Renal pelvis (tissue), 4 donors: Measurements from ENCODE around the gene COL6A5. TPM values are rescaled to one million over a fixed set of nuclear protein-coding genes. Genes with fewer than 3 reads are reported as not detected.

Experiments used
- DNase-seq: peaks from one replicate; pipeline ENCODE4 v3.0.0-alpha.2; 2013
- polyA plus RNA-seq, 3 donors: library from polyadenylated mRNA; unstranded; fragments of 120-200 nt; gene quantifications; one replicate each; pipeline ENCODE4 v1.2.1, GENCODE V29; 2013; ENCODE audit not compliant: insufficient read length in 3 of 3

The COL6A5 gene
- polyA plus RNA-seq, 3 donors: 0.03 TPM; not detected in 2

DNA sequence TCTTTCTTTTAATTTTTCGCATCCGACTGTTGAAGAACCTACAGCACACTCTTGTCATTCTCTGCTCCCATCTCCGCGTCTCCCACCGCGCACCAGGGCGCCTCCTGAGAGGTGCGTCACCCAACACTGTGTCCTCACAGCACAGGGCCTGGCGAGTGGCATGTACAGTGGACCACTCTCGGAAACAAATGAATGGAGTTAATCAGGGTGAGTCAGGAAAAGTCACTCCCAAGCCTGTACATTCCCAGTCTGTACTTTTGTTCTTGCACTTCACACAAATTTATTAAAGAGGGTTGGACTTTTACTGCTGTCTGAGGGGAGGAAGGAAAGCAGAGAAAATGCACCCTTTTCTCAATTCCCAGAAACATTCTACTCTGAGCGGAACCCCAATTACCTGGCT, 172.1 kb downstream of the COL6A5 start:
- no peak for DNase-seq

DNA sequence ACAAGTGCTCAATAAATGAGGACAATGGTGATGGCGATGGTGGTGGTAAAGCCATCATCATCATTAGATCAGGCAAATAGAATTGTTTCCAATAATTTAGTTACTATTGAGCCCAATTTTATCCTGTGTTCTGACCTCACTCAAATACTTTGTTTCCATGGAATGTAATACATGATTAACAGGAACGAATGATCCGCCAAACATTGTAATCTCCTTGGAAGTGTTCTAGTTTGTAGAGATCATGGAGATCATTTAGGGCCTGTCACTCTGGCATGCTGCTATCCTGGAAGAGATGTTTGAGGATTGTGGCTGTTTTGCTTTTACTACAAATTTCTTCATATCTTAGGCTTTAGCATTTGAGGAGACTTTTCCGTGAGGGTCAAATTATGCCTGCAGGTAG, 174.3 kb downstream of the COL6A5 start:
- DNase-seq: no peak

DNA sequence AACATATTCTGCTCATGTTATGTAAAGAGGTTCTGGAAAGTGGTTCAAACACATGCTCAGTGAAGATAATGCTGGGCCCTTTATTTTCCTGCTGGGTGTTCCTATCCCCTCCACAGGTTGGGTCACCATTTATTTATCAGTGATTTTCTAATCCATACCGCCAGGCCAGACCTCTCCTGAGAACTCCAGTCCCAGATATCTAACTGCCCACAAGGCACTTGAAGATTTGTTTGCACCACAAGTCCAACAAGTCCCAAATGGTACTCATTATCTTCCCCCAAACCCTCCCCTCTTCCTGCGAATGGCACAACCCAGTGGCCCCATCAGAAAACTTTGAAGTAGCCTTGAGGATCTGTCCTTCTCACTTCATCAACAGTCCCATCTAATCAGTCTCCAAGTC, 176.9 kb downstream of the COL6A5 start:
- no peak for DNase-seq

DNA sequence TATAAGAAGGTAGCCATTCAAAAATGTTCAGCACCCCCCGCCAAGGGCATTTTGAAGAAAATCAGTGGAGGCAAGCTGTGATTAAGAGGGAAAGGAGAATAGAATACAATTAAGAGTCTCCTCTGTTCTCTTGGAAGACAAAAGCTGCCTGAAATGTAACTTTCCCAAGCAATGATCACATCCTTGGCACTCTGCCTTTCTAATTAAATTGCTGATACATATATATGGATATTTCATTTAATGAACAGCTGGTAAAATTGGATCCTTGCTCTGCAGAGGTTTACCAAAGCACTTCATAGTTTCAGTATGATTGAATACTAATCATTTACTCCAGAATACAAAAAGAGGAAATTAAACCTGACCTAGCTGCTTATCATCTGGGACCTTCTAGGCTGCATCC, 182.0 kb downstream of the COL6A5 start:
- no peak for DNase-seq

DNA sequence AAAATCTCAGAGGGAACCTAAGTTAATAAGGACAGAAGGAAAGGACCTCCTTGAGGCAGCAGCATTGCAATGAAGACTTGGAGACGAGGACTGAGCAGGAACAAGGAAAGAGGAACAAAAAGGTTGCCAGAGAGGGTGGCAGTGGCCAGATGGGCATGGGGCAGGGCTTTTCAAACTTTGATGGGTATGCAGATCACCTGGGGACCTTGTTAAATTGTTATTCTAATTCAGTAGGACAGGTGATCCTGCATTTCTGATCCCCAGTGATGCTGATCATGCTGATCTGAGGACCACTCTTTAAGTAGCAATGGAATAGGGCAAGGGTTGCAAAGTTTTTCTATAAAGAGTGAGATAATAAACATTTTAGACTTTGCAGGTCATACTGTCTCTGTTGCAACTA, 182.6 kb downstream of the COL6A5 start:
- no peak for DNase-seq

DNA sequence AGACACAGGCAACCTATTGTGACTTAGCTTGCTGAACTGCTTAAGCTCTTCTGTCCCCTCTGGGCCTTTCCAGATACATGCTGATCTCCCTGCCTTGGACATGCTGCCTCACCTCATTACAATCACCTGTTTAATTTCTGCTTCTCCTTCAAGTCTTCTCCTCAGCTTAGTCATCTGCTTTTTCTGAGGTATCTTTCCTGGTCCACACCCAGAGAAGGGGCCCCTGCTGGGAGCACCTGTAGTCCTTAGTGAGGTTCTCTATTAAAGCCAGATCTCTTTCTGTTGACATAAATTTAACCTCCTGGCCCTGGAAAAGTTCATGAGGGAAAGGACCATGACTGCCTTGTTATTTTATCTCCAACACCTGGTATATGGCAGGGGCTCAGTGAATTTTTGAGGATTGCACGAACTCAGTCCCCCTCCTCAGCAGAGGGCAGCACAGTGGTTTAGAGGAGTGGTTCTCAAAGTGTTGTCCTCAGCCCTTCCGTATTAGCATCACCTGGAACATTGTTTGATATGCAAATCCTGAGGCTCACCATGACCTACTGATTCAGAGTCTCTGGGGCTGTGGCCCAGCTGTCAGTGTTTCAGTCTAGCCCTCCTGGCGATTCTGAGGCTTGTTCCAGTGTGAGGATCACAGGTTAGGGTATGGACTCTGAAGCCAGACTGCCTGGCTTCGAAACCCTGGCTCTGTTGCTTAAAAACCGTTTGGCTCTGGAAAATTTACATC, 184.2 kb downstream of the COL6A5 start:
- no peak for DNase-seq

DNA sequence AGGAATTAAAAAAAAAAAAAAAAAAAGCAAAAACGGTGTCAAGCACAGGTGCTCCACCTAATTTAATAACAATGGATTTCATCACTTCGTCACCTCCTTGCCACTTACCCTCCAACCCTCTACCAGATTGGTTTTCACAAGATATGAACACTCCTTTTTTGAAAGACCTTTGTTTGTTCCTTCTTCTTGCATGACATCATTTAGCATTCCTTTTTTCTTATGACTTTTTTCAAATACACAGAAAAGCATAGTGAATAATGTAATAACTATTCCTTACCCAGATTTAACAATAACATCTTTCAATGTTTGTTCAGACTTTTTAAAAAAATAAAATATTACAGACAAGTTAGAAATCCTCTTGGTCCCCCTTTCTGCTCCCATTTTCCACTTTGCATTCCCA, 187.8 kb downstream of the COL6A5 start:
- DNase-seq: no peak

Other genes with a start within 250 kb of the COL6A5 start
- gene COL6A6, start 171.5 kb downstream of the COL6A5 start, polyA plus RNA-seq: 1 to 10 TPM in 2 of 3 donors, under 1 TPM in 1; 0.86 to 1.9 (median 1.7) TPM